ENCODE measurements around the gene SHISA4. TPM values are rescaled to one million over a fixed set of nuclear protein-coding genes. Genes with fewer than 3 reads are reported as not detected.
"Not testable (repeated sequence)": the region's sequence is repeated elsewhere in the genome, so short reads cannot be mapped to it uniquely, and the experiment has no call there.

The SHISA4 gene
- total RNA-seq, 3 donors from 2014 or later, result 0.19 to 0.40 (median 0.37) TPM

DNA sequence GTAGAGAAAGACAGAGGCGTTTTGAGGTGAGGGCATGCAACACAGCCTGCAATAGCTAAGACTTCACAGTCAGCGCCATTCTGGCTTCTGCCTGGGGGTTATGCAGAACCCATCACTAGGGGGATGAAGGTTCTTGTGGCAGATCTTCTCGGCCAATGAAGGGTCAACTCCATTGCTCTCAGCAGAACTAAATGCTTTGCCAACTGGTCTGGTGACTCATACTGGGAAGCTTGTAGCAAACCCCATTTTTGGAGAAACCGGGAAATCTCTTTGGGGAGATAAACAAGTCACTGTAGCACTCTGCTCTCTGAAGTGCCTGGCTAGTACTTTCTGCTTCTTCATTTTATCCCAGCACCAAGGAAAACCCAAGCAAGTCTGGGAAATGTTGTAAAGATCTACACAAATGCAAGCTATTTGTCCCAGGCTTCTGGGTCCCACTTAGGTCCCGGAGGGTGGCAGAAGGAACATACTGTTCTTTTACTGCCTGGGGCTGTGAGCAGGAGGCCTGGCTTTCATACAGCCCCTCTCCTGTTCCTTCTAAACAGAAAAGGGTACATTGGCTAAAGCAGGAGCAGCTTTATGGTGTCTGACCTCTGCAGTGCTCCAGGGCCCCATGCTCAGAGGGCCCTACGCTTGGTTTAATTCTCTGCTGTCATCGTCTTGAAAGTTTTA lies 28.8 kb downstream of the SHISA4 start:
- Mint-ChIP-seq H3K9me3 (no peaks in the 10 kb centered on the region), H3K4me3 (no peak overlapping the region), H3K27me3 (ENCODE audit: low read depth) (peaks cover 15% of the 10 kb centered on the region), H3K4me1 (ENCODE audit: low read depth) (no peaks in the 10 kb centered on the region), H3K36me3 (ENCODE audit: insufficient read depth) (no peaks in the 10 kb centered on the region)
- ATAC-seq, result no peak
- DNase-seq, result no peak

DNA sequence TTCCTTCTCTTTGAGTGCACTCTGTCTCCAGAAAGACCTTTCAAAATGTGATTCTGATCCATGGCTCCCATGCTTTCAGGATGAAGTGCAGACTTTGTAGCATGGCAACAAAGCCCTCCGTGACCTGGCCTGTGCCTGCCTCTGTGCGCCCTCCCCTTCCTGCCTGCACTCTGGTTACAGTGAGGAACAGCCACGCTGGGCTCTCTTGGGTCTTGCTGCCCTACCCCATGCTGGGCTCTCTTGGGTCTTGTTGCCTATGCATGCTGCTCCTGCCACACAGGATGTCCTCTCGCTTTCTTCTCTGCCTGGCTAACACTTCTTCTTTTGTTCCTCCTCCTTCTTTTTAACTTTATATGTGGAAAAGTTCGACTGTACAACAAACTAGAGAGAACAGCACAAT lies 29.6 kb downstream of the SHISA4 start:
- H3K4me1 Mint-ChIP-seq (ENCODE audit: low read depth), result no peaks in the 10 kb centered on the region
- ATAC-seq (no peak), DNase-seq (no peak)
- H3K4me3 Mint-ChIP-seq, result no peak overlapping the region
- no peaks in the 10 kb centered on the region for H3K36me3 Mint-ChIP-seq (ENCODE audit: insufficient read depth)
- H3K9me3 Mint-ChIP-seq, result no peaks in the 10 kb centered on the region
- H3K27me3 Mint-ChIP-seq (ENCODE audit: low read depth), result peaks cover 15% of the 10 kb centered on the region

DNA sequence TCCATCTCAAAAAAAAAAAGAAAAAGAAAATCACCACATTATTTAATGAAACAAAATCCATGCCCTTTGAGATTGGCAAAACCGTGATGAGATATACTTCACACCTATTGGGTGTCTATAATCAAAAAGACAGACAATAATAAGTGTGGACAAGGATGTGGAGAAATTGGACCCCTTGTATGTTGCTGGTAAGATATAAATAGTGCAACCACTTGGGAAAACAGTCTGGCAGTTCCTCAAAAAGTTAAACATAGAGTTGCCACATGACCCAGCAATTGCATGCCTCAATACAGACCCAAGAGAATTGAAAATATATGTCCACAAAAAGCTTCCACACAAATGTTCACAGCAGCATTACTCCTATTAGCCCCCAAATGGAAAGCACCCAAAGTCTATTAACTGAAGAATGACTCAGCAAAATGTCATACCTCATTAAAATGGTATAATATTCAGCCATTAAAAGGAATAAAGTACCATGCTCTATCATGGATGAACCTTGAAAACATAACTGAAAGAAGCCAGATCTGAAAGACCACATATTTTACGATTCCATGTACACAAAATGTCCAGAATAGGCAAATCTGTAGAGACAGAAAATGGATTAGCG lies 33.4 kb downstream of the SHISA4 start:
- DNase-seq, result no peak
- H3K27me3 Mint-ChIP-seq (ENCODE audit: low read depth), result peaks cover 11% of the 10 kb centered on the region
- H3K9me3 Mint-ChIP-seq, result no peaks in the 10 kb centered on the region
- no peaks in the 10 kb centered on the region for H3K36me3 Mint-ChIP-seq (ENCODE audit: insufficient read depth)
- H3K4me1 Mint-ChIP-seq (ENCODE audit: low read depth), result no peaks in the 10 kb centered on the region
- no peak for ATAC-seq
- no peak overlapping the region for H3K4me3 Mint-ChIP-seq

DNA sequence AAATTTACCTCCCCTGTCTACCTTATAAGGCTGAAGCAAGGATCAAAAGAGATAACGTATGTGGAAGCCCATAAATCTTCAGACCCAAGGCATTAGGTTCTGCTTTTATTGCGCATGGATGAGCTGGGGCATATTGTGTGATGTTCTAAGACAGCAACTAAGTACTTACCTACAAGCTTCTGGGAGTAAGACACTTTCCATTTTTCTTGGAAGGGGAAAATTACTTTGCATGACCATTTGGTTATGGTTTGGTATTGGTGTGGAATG lies 36.5 kb downstream of the SHISA4 start:
- H3K4me1 Mint-ChIP-seq (ENCODE audit: low read depth), result no peaks in the 10 kb centered on the region
- H3K4me3 Mint-ChIP-seq, result no peak overlapping the region
- H3K9me3 Mint-ChIP-seq, result no peaks in the 10 kb centered on the region
- no peaks in the 10 kb centered on the region for H3K36me3 Mint-ChIP-seq (ENCODE audit: insufficient read depth)
- DNase-seq (no peak), ATAC-seq (no peak)
- peaks cover 19% of the 10 kb centered on the region for H3K27me3 Mint-ChIP-seq (ENCODE audit: low read depth)

DNA sequence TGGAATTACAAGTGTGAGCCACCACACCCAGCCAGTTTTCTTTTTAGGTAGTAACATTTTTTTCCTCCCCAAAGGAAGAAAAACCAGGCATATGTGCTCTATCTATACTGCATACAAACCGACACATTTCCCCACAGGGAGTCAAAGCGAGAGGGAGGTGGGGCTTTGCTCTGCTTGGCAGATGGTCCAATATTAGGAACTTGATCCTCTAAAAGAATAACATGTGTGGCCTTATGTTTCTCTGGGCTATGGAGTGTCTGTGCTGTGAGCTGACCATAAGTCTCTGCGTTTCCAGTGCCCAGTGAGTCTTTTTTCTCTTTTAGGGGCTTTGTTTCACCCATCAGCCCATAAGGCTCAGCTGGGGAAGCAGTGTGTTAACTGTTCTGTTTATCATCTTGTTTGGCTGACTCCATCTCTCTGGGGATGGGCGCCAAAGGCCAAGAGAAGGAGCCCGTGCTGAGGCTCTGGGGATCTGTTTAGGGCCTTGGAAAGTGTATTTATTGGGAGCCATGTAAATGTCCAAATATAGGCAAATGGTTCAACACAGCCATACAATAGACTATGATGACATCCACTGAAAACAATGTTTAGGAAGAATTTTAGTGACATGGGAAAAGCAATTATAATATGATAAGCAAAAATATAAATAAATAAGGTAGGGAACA lies 37.4 kb downstream of the SHISA4 start:
- ATAC-seq, result no peak
- H3K4me3 Mint-ChIP-seq, result no peak overlapping the region
- H3K27me3 Mint-ChIP-seq (ENCODE audit: low read depth), result peaks cover 15% of the 10 kb centered on the region
- H3K36me3 Mint-ChIP-seq (ENCODE audit: insufficient read depth), result no peaks in the 10 kb centered on the region
- DNase-seq, result no peak
- H3K4me1 Mint-ChIP-seq (ENCODE audit: low read depth), result no peaks in the 10 kb centered on the region
- H3K9me3 Mint-ChIP-seq, result no peaks in the 10 kb centered on the region

DNA sequence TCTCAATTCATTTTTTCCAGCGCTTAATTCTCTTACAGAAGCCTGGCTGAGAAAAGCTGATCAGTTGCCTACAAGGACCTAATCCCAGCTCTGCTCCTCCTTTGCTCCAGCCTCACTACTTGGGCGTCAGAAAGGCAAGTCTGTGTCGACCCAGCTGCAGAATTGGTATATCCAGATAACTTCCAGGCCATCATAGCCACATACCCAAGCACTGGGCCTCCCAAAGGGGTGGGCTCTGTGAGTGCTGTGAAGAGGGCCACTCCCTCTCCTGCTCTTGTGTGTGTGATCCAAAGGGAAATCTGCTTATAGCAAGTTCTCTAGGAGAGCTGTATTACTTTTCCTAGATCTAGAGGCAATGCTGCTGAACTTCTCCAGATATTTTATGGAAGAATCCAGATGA lies 39.6 kb downstream of the SHISA4 start:
- Mint-ChIP-seq H3K9me3 (no peaks in the 10 kb centered on the region), H3K27me3 (ENCODE audit: low read depth) (peaks cover 10% of the 10 kb centered on the region), H3K36me3 (ENCODE audit: insufficient read depth) (no peaks in the 10 kb centered on the region), H3K4me1 (ENCODE audit: low read depth) (no peaks in the 10 kb centered on the region), H3K4me3 (no peak overlapping the region)
- no peak for DNase-seq
- no peak for ATAC-seq

DNA sequence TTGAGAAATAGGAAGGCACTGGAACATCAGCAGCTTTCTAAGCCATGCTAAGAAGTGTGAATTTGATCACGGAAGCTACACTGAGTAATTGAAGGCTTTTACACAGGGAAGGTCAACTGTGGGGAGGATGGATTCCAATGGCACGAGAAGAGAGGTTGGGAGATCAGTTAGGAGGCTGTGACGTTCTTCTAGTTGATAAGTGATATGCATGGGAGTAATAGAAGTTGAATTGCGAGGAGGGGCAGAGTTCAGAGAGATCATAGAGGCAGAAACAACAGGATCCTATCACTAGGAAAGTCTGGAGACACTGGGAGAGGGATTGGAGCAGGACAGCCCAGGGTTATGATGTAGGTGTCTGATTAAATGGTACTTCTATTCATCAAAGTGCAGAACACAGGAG lies 41.4 kb downstream of the SHISA4 start:
- H3K36me3 Mint-ChIP-seq (ENCODE audit: insufficient read depth), result no peaks in the 10 kb centered on the region
- ATAC-seq, result no peak
- no peaks in the 10 kb centered on the region for H3K4me1 Mint-ChIP-seq (ENCODE audit: low read depth)
- peaks cover 12% of the 10 kb centered on the region for H3K27me3 Mint-ChIP-seq (ENCODE audit: low read depth)
- H3K9me3 Mint-ChIP-seq, result no peaks in the 10 kb centered on the region
- no peak for DNase-seq
- no peak overlapping the region for H3K4me3 Mint-ChIP-seq

DNA sequence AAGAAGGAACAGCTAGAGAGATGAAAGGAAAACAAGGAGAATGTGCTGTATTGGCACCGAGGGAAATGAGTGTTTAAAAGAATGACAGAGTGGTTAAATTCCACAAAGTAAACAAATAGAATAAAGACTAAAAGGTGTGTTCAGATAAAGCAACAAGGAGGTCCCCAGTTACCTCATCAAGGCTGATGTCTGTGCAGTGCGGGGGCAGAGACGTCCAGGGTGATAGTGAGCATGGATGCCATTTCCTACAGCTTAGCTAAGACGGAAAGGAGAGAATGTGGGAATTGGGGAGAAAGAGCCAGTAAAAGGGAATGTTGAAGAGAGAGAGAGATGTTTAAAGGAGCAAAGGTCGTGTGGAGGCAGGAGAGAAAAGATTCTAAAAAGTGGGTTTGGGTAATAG lies 42.1 kb downstream of the SHISA4 start:
- ATAC-seq (no peak), DNase-seq (no peak)
- H3K36me3 Mint-ChIP-seq (ENCODE audit: insufficient read depth), result no peaks in the 10 kb centered on the region
- no peaks in the 10 kb centered on the region for H3K4me1 Mint-ChIP-seq (ENCODE audit: low read depth)
- H3K27me3 Mint-ChIP-seq (ENCODE audit: low read depth), result peaks cover 12% of the 10 kb centered on the region
- no peak overlapping the region for H3K4me3 Mint-ChIP-seq
- H3K9me3 Mint-ChIP-seq, result no peaks in the 10 kb centered on the region

DNA sequence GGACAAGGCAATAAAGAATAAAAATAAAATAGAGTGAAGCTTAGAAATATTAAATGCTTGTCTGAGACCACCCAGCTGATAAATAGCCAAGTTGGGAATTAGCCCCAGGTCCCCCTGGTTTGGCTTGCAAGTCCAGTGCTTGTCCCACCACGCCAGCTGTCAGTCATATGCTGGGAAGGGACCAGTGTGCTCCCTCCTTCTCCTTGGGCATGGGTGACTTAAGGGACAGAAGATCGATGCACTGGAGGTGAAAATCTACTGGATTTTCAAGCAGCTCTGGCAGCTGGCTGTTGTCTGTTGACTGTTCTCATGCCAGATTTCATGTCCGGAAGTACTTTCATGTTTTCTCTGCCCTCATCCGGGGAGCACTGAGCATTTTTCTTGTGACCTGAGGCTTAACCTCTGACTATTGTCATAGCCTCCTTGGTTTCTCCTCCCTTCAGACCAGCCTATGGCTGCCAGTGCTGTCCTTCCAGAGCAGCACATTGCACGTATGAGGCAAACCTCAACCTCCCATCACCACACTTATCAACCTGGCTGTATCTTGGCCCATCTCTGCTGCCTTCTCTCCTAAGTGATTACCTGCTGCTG lies 45.2 kb downstream of the SHISA4 start:
- H3K9me3 Mint-ChIP-seq, result no peaks in the 10 kb centered on the region
- no peak for DNase-seq
- no peaks in the 10 kb centered on the region for H3K4me1 Mint-ChIP-seq (ENCODE audit: low read depth)
- no peak overlapping the region for H3K4me3 Mint-ChIP-seq
- H3K36me3 Mint-ChIP-seq (ENCODE audit: insufficient read depth), result no peaks in the 10 kb centered on the region
- peaks cover 13% of the 10 kb centered on the region for H3K27me3 Mint-ChIP-seq (ENCODE audit: low read depth)
- no peak for ATAC-seq

DNA sequence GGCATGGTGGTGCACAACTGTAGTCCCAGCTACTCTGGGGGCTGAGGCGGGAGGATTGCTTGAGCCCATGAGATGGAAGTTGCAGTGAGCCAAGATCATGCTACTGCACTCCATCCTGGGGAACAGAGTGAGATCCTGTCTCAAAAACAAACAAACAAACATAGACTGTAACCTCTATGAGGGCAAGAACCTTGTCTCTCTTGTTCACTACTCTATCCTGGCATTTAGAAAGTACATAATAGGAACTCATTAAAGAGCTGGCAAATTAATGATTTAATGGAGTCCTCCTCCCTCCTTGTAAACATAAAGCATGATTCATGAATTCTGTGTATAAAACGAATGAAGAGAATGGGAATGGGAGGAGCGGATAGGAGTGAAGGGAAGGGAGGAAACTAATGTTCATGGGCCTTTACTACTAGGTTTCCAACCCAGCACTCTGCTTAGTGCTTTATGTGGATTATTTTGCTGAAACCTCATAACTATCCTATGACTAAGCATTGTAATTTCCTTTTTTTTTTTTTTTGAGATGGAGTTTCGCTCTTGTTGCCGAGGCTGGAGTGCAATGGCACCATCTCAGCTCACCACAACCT lies 49.0 kb downstream of the SHISA4 start:
- H3K36me3 Mint-ChIP-seq (ENCODE audit: insufficient read depth), result no peaks in the 10 kb centered on the region
- DNase-seq, result no peak
- ATAC-seq, result no peak
- H3K27me3 Mint-ChIP-seq (ENCODE audit: low read depth), result peaks cover 11% of the 10 kb centered on the region
- no peaks in the 10 kb centered on the region for H3K9me3 Mint-ChIP-seq
- H3K4me3 Mint-ChIP-seq, result no peak overlapping the region
- no peaks in the 10 kb centered on the region for H3K4me1 Mint-ChIP-seq (ENCODE audit: low read depth)

DNA sequence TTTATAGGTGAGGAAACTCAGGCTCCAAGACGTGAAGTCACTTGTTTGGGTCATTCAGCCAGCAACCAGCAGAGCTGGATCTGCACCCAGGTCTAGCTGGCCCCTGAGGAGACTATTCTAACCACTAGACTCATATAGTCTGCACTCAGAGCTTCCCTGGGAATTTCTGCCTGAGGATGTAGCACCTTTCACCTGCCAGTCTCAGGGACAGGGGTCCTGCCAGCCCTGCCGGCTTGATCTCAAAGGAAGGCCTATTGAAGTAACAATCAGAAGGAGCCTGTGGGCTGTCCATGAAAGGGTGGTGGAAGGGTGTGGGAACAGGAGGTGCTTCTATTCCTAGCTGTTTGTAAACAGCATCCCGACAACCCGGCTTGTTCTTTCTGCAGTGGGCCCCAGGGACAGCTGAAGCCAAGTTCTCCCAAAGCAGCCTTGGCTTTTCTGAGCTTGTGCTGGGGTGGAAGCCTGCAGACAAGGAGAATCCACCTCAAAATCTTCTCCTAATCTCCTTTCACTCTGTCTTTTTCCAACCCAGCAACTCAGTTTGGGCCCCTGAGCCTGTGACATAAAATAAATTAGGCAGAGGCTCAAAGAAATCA lies 49.8 kb downstream of the SHISA4 start:
- Mint-ChIP-seq H3K4me1 (ENCODE audit: low read depth) (no peaks in the 10 kb centered on the region), H3K36me3 (ENCODE audit: insufficient read depth) (no peaks in the 10 kb centered on the region), H3K27me3 (ENCODE audit: low read depth) (peaks cover 15% of the 10 kb centered on the region), H3K4me3 (no peak overlapping the region), H3K9me3 (no peaks in the 10 kb centered on the region)
- no peak for ATAC-seq
- DNase-seq, result no peak

DNA sequence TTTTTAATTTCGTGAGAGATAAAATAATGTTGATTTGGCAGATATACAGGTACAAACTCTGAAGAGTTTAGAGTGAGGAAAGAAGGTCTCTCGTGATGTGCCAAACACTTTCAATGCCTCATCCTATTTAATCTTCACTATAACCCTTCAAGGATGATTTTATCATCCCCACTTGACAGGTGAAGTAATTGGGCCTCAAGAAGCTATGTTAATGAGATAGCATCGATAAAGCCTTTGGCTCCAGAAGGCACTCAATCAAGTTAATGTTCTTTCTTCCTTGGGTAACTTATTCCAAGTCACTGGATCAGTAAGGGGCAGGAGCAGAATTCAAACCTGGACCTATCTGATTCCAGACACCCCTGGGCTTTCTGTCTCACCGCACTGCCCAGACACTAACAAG lies 50.5 kb downstream of the SHISA4 start:
- Mint-ChIP-seq H3K9me3 (no peaks in the 10 kb centered on the region), H3K27me3 (ENCODE audit: low read depth) (peaks cover 19% of the 10 kb centered on the region), H3K4me3 (no peak overlapping the region), H3K4me1 (ENCODE audit: low read depth) (no peaks in the 10 kb centered on the region), H3K36me3 (ENCODE audit: insufficient read depth) (no peaks in the 10 kb centered on the region)
- no peak for DNase-seq
- ATAC-seq, result no peak

DNA sequence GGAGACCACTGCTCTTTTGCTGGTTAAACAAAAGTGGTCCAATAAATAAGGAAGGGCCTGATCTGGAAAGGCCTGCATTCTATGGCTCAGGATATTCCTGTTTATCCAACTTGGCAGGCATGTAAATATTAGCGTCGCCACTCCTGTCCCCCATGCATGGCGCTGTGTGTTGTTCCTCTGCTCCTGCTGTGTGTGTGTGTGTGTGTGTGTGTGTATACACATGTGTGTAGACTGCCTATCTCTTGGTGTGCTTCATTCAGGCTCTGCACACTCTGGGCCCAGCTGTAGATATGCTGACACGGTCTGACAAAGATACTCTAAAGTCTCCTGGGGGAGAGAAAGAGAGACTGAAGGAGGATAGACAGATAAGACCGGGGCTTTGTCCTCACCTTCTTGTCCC lies 50.9 kb downstream of the SHISA4 start:
- peaks cover 21% of the 10 kb centered on the region for H3K27me3 Mint-ChIP-seq (ENCODE audit: low read depth)
- H3K4me3 Mint-ChIP-seq, result no peak overlapping the region
- H3K4me1 Mint-ChIP-seq (ENCODE audit: low read depth), result no peaks in the 10 kb centered on the region
- DNase-seq (no peak), ATAC-seq (no peak)
- H3K9me3 Mint-ChIP-seq, result no peaks in the 10 kb centered on the region
- H3K36me3 Mint-ChIP-seq (ENCODE audit: insufficient read depth), result no peaks in the 10 kb centered on the region

DNA sequence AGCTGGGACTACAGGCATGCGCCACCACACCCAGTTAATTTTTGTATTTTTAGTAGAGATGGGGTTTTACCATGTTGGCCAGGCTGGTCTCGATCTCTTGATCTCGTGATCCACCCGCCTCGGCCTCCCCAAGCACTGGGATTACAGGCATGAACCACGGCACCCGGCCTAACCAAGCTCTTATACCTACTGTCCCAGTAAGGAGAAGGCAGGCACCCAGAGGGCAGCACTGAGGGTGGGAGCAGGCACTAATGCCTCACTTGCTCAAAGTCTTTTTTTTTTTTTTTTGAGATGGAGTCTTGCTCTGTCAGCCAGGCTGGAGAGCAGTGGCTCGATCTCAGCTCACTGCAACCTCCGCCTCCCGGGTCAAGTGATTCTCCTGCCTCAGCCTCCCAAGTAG lies 51.6 kb downstream of the SHISA4 start:
- not testable (repeated sequence) for H3K4me1 Mint-ChIP-seq (ENCODE audit: low read depth); ATAC-seq; DNase-seq; H3K9me3 Mint-ChIP-seq; H3K36me3 Mint-ChIP-seq (ENCODE audit: insufficient read depth); H3K4me3 Mint-ChIP-seq
- peaks cover 26% of the 10 kb centered on the region for H3K27me3 Mint-ChIP-seq (ENCODE audit: low read depth)
